WTC11 (cell line): ENCODE data around the gene BCAS1. TPM values are rescaled to one million over a fixed set of nuclear protein-coding genes. Genes with fewer than 3 reads are reported as not detected.

ENCODE experiments used
- ATAC-seq: fragments of 200-7000 bp; cut with Tn5 transposase; 2 replicates; pipeline ENCODE4 v1.10.0; 2021; ENCODE audit warnings: mild to moderate bottlenecking, moderate library complexity
- CTCF ChIA-PET: fragments of 300-600 bp; sonication (Branson Sonifier 250); formaldehyde crosslinking; loops from one replicate; lab custom pipeline; 2021; ENCODE audit warnings: antibody characterized with exemption; lab: Charles Lee
- POLR2A ChIA-PET: fragments of 350-600 bp; sonication (Branson Sonifier 250); formaldehyde crosslinking; loops from one replicate; lab custom pipeline; 2021; ENCODE audit warnings: antibody characterized with exemption; lab: Charles Lee
- DNase-seq: peaks from one replicate; pipeline ENCODE4 v3.0.0; 2021; ENCODE audit warnings: low spot score
- H3K27ac Mint-ChIP-seq: 2 replicates; pipeline ENCODE4 v1.8.0; 2021; ENCODE audit warnings: mixed read lengths
- H3K27me3 Mint-ChIP-seq: 2 replicates; pipeline ENCODE4 v1.8.0; 2021; ENCODE audit warnings: low read depth, mild to moderate bottlenecking, moderate library complexity, mixed read lengths
- H3K36me3 Mint-ChIP-seq: 2 replicates; pipeline ENCODE4 v1.8.0; 2021; ENCODE audit warnings: mixed read lengths
- H3K4me1 Mint-ChIP-seq: 2 replicates; pipeline ENCODE4 v1.8.0; 2022; ENCODE audit warnings: mixed read lengths
- H3K4me3 Mint-ChIP-seq: 2 replicates; pipeline ENCODE4 v1.8.0; 2021; ENCODE audit warnings: mild to moderate bottlenecking, moderate library complexity, mixed read lengths
- H3K9me3 Mint-ChIP-seq: 2 replicates; pipeline ENCODE4 v1.8.0; 2021; ENCODE audit warnings: mixed read lengths
- ATF1 ChIP-seq: sonication (generic); formaldehyde crosslinking; IDR thresholded peaks from 2 replicates; pipeline ENCODE4 v1.8.1; 2023; ENCODE audit warnings: mild to moderate bottlenecking, moderate library complexity, missing genetic modification reagents
- CREB1 ChIP-seq: sonication (generic); formaldehyde crosslinking; IDR thresholded peaks from 2 replicates; pipeline ENCODE4 v1.8.0; 2023; ENCODE audit warnings: mild to moderate bottlenecking, missing genetic modification reagents
- CTCF ChIP-seq: fragments of 200-600 bp; IDR thresholded peaks from 2 replicates; pipeline ENCODE4 v1.8.0; 2022; ENCODE audit warnings: antibody characterized with exemption
- FOXK1 ChIP-seq: sonication (generic); formaldehyde crosslinking; IDR thresholded peaks from 2 replicates; pipeline ENCODE4 v1.8.0; 2022; ENCODE audit warnings: mild to moderate bottlenecking, moderate library complexity, missing genetic modification reagents
- FOXP4 ChIP-seq: sonication (generic); formaldehyde crosslinking; IDR thresholded peaks from 2 replicates; pipeline ENCODE4 v1.8.0; 2022; ENCODE audit warnings: mild to moderate bottlenecking, missing genetic modification reagents
- IRF2 ChIP-seq: sonication (generic); formaldehyde crosslinking; IDR thresholded peaks from 2 replicates; pipeline ENCODE4 v1.8.0; 2022; ENCODE audit warnings: low read depth, missing genetic modification reagents, borderline replicate concordance
- JUN ChIP-seq: sonication (generic); formaldehyde crosslinking; IDR thresholded peaks from 2 replicates; pipeline ENCODE4 v1.8.0; 2023; ENCODE audit warnings: mild to moderate bottlenecking, missing genetic modification reagents
- NFATC4 ChIP-seq: fragments of 250-450 bp; sonication (Bioruptor Pico); IDR thresholded peaks from 2 replicates; pipeline ENCODE4 v1.9.0; 2021; ENCODE audit warnings: mild to moderate bottlenecking
- NR2C2 ChIP-seq: sonication (generic); formaldehyde crosslinking; IDR thresholded peaks from 2 replicates; pipeline ENCODE4 v1.8.0; 2022; ENCODE audit warnings: mild to moderate bottlenecking, missing genetic modification reagents
- OVOL2 ChIP-seq: fragments of 250-450 bp; sonication (Bioruptor Pico); IDR thresholded peaks from 2 replicates; pipeline ENCODE4 v1.9.0; 2021; ENCODE audit warnings: mild to moderate bottlenecking, borderline replicate concordance
- PREB ChIP-seq: sonication (generic); formaldehyde crosslinking; IDR thresholded peaks from 2 replicates; pipeline ENCODE4 v1.8.1; 2022; ENCODE audit warnings: mild to moderate bottlenecking, missing genetic modification reagents, moderate library complexity, borderline replicate concordance
- RORB ChIP-seq: fragments of 250-450 bp; sonication (Bioruptor Pico); IDR thresholded peaks from 2 replicates; pipeline ENCODE4 v1.9.0; 2021; ENCODE audit warnings: mild to moderate bottlenecking
- SMAD4 ChIP-seq: sonication (generic); formaldehyde crosslinking; IDR thresholded peaks from 2 replicates; pipeline ENCODE4 v1.8.0; 2022; ENCODE audit warnings: mild to moderate bottlenecking, missing genetic modification reagents
- USF2 ChIP-seq: sonication (generic); formaldehyde crosslinking; IDR thresholded peaks from 2 replicates; pipeline ENCODE4 v1.8.1; 2023; ENCODE audit warnings: mild to moderate bottlenecking, missing genetic modification reagents, moderate library complexity
- ZBTB43 ChIP-seq: sonication (generic); formaldehyde crosslinking; IDR thresholded peaks from 2 replicates; pipeline ENCODE4 v1.8.1; 2023; ENCODE audit warnings: mild to moderate bottlenecking, missing genetic modification reagents
- ZNF121 ChIP-seq: sonication (generic); formaldehyde crosslinking; IDR thresholded peaks from 2 replicates; pipeline ENCODE4 v1.8.0; 2023; ENCODE audit warnings: missing genetic modification reagents
- ZNF423 ChIP-seq: fragments of 250-450 bp; sonication (Bioruptor Pico); IDR thresholded peaks from 2 replicates; pipeline ENCODE4 v2.1.2; 2022; ENCODE audit warnings: mild to moderate bottlenecking, moderate library complexity
- total RNA-seq: library from RNA; stranded (reverse); gene quantifications from 3 replicates; pipeline ENCODE4 v1.2.3, GENCODE V29; 2021

Gene BCAS1
- total RNA-seq, 1 experiment from 2014 or later: 0.11 TPM

- POLR2A ChIA-PET: no interaction called here
- TF ChIP-seq CTCF (0 out of 2 replicates have a peak, but pooled peaks have one; percentile 22), PREB (CRISPR knock-in tag) (no peak), RORB (CRISPR knock-in tag) (no peak), FOXK1 (no peak), OVOL2 (CRISPR knock-in tag) (no peak), SMAD4 (no peak), CREB1 (CRISPR knock-in tag) (no peak)
- H3K9me3 Mint-ChIP-seq: no peaks in the 10 kb centered on the region
- peaks cover 7% of the 10 kb centered on the region for H3K4me1 Mint-ChIP-seq
- H3K27me3 Mint-ChIP-seq: no peaks in the 10 kb centered on the region
- H3K36me3 Mint-ChIP-seq: no peaks in the 10 kb centered on the region
- CTCF ChIA-PET: interaction anchor here (1.0 to 2.0 kb wide), 3 partner anchors 41 to 515 kb away, joined by 4 to 5 read pairs (median 5); no protein-coding TSS in a partner anchor
- H3K27ac Mint-ChIP-seq: no peak overlapping the region
- ATAC-seq (peak; percentile 65), DNase-seq (no peak)
- H3K4me3 Mint-ChIP-seq: no peak overlapping the region
Measured at GRCh38 chr20:54062812-54063280, 7.5 kb downstream of the BCAS1 start.

GRCh38 chr20:54061101-54061881, 9.1 kb downstream of the BCAS1 start:
- ChIA-PET CTCF (interaction anchor here (1.0 to 2.0 kb wide), 5 partner anchors 43 to 514 kb away, joined by 3 to 5 read pairs (median 5); no protein-coding TSS in a partner anchor), POLR2A (interaction anchor here (0.6 kb wide), 1 partner anchor 1789 kb away, joined by 3 read pairs; no protein-coding TSS in a partner anchor)
- no peak for DNase-seq
- no peak for ATAC-seq
- 0 out of 2 replicates have a peak, but pooled peaks cover 2% of the 10 kb centered on the region for H3K4me1 Mint-ChIP-seq
- H3K27ac Mint-ChIP-seq: no peak overlapping the region
- H3K36me3 Mint-ChIP-seq: no peaks in the 10 kb centered on the region
- no peak for TF ChIP-seq ZNF121 (CRISPR knock-in tag)
- TF ChIP-seq NFATC4 (CRISPR knock-in tag): no peak
- no peak for TF ChIP-seq JUN (CRISPR knock-in tag)
- TF ChIP-seq FOXP4 (CRISPR knock-in tag): no peak
- no peak for TF ChIP-seq ZBTB43 (CRISPR knock-in tag)
- TF ChIP-seq ATF1 (CRISPR knock-in tag): no peak
- H3K9me3 Mint-ChIP-seq: no peaks in the 10 kb centered on the region
- no peaks in the 10 kb centered on the region for H3K27me3 Mint-ChIP-seq
- H3K4me3 Mint-ChIP-seq: no peak overlapping the region

- Mint-ChIP-seq H3K27ac (no peak overlapping the region), H3K4me1 (no peaks in the 10 kb centered on the region), H3K27me3 (no peaks in the 10 kb centered on the region), H3K4me3 (no peak overlapping the region), H3K9me3 (no peaks in the 10 kb centered on the region), H3K36me3 (no peaks in the 10 kb centered on the region)
- ATAC-seq (no peak), DNase-seq (no peak)
- TF ChIP-seq JUN (CRISPR knock-in tag) (no peak), ZNF121 (CRISPR knock-in tag) (no peak), IRF2 (no peak), NR2C2 (CRISPR knock-in tag) (no peak), USF2 (CRISPR knock-in tag) (no peak), ZNF423 (CRISPR knock-in tag) (no peak)
- POLR2A ChIA-PET: no interaction called here
- CTCF ChIA-PET: no interaction called here
Measured at GRCh38 chr20:54059691-54060364, 10.6 kb downstream of the BCAS1 start.
